H9 (cell line): ENCODE measurements around the gene KLHDC8A. TPM values are rescaled to one million over a fixed set of nuclear protein-coding genes. Genes with fewer than 3 reads are reported as not detected.
A peak's percentile ranks its signal among the peaks of the same experiment; 100 is the strongest.

ENCODE experiments used
- DNase-seq: peaks from one replicate; pipeline ENCODE4 v3.0.0-alpha.2; 2017
- H2AFZ ChIP-seq: one replicate; pipeline ENCODE4 v1.6.1; 2013; ENCODE audit warnings: mild to moderate bottlenecking, low read length, control low read depth, moderate library complexity
- H2AK5ac ChIP-seq: 2 replicates; pipeline ENCODE4 v1.6.1; 2013; ENCODE audit warnings: low read length, control low read depth, mixed read lengths; ENCODE audit not compliant: insufficient read length
- H2BK120ac ChIP-seq: one replicate; pipeline ENCODE4 v1.6.1; 2013; ENCODE audit warnings: low read depth, mild to moderate bottlenecking, low read length, control low read depth, inconsistent platforms; ENCODE audit not compliant: poor library complexity, severe bottlenecking
- H2BK12ac ChIP-seq: 2 replicates; pipeline ENCODE4 v1.6.1; 2013; ENCODE audit warnings: low read length, control low read depth, mixed read lengths, low read depth; ENCODE audit not compliant: insufficient read length
- H2BK15ac ChIP-seq: 2 replicates; pipeline ENCODE4 v1.6.1; 2013; ENCODE audit warnings: low read depth, low read length, control low read depth
- H2BK20ac ChIP-seq: one replicate; pipeline ENCODE4 v1.6.1; 2013; ENCODE audit warnings: low read depth, mild to moderate bottlenecking, low read length, control low read depth, inconsistent platforms; ENCODE audit not compliant: poor library complexity, severe bottlenecking
- H2BK5ac ChIP-seq: 2 replicates; pipeline ENCODE4 v1.6.1; 2013; ENCODE audit warnings: low read length, control low read depth, mixed read lengths; ENCODE audit not compliant: insufficient read length
- H3K14ac ChIP-seq: 2 replicates; pipeline ENCODE4 v1.6.1; 2013; ENCODE audit warnings: low read length, control low read depth; ENCODE audit not compliant: insufficient read depth
- H3K18ac ChIP-seq: 2 replicates; pipeline ENCODE4 v1.6.1; 2013; ENCODE audit warnings: low read depth, mild to moderate bottlenecking, mixed read lengths, low read length, control low read depth; ENCODE audit not compliant: insufficient read length
- H3K23ac ChIP-seq: 2 replicates; pipeline ENCODE4 v1.6.1; 2013; ENCODE audit warnings: low read length, control low read depth, mixed read lengths, low read depth; ENCODE audit not compliant: insufficient read length
- H3K23me2 ChIP-seq: 2 replicates; pipeline ENCODE4 v1.6.1; 2013; ENCODE audit warnings: low read depth, mild to moderate bottlenecking, mixed read lengths, low read length, control low read depth; ENCODE audit not compliant: insufficient read length, poor library complexity, severe bottlenecking
- H3K27ac ChIP-seq: 2 replicates; pipeline ENCODE4 v1.5.1; 2013; ENCODE audit warnings: low read length, control low read depth, mixed read lengths, low read depth; ENCODE audit not compliant: insufficient read length
- H3K27me3 ChIP-seq: 2 replicates; pipeline ENCODE4 v1.6.1; 2013; ENCODE audit warnings: low read length, control low read depth, inconsistent platforms; ENCODE audit not compliant: insufficient read depth
- H3K4ac ChIP-seq: 2 replicates; pipeline ENCODE4 v1.6.1; 2013; ENCODE audit warnings: low read depth, mild to moderate bottlenecking, control low read depth, inconsistent platforms, low read length, moderate library complexity
- H3K4me1 ChIP-seq: 2 replicates; pipeline ENCODE4 v1.6.1; 2013; ENCODE audit warnings: low read length, control low read depth, inconsistent platforms; ENCODE audit not compliant: insufficient read depth
- H3K4me2 ChIP-seq: 2 replicates; pipeline ENCODE4 v1.6.1; 2013; ENCODE audit warnings: low read length, control low read depth, mixed read lengths; ENCODE audit not compliant: insufficient read length, insufficient read depth
- H3K56ac ChIP-seq: 2 replicates; pipeline ENCODE4 v1.6.1; 2013; ENCODE audit warnings: low read depth, mild to moderate bottlenecking, mixed read lengths, low read length, control low read depth; ENCODE audit not compliant: insufficient read length
- H3K79me1 ChIP-seq: 2 replicates; pipeline ENCODE4 v1.6.1; 2013; ENCODE audit warnings: low read depth, mild to moderate bottlenecking, moderate library complexity, low read length, control low read depth, inconsistent platforms; ENCODE audit not compliant: insufficient read depth, poor library complexity, severe bottlenecking
- H3K79me2 ChIP-seq: 2 replicates; pipeline ENCODE4 v1.6.1; 2013; ENCODE audit warnings: low read length, control low read depth, inconsistent platforms; ENCODE audit not compliant: insufficient read depth
- H3K9ac ChIP-seq: 2 replicates; pipeline ENCODE4 v1.6.1; 2013; ENCODE audit warnings: low read length, control low read depth, mixed read lengths; ENCODE audit not compliant: insufficient read length; ENCODE audit errors: extremely low read depth
- H3K9me3 ChIP-seq: one replicate; pipeline ENCODE4 v1.6.1; 2013; ENCODE audit warnings: low read depth, low read length, inconsistent platforms; ENCODE audit not compliant: control insufficient read depth
- H3T11ph ChIP-seq: one replicate; pipeline ENCODE4 v1.6.1; 2013; ENCODE audit warnings: mild to moderate bottlenecking, low read length, control low read depth, inconsistent platforms
- H4K20me1 ChIP-seq: one replicate; pipeline ENCODE4 v1.6.1; 2013; ENCODE audit not compliant: control insufficient read depth, insufficient read length, insufficient read depth
- H4K5ac ChIP-seq: 2 replicates; pipeline ENCODE4 v1.6.1; 2013; ENCODE audit warnings: low read depth, mild to moderate bottlenecking, mixed read lengths, low read length, control low read depth; ENCODE audit not compliant: insufficient read length
- H4K8ac ChIP-seq: replicated peaks from 2 replicates; pipeline ENCODE4 v1.6.1; 2013; ENCODE audit warnings: low read length, control low read depth, mixed read lengths, low read depth; ENCODE audit not compliant: insufficient read length
- H4K91ac ChIP-seq: 2 replicates; pipeline ENCODE4 v1.6.1; 2013; ENCODE audit warnings: low read depth, mild to moderate bottlenecking, moderate library complexity, mixed read lengths, low read length, control low read depth; ENCODE audit not compliant: insufficient read length
- H3K27ac Mint-ChIP-seq, 3 experiments: 2 replicates in 2 of 3; 3 replicates in 1 of 3; pipeline ENCODE4 v1.8.0; 2020 to 2021; ENCODE audit warnings: mixed read lengths in 3 of 3, mild to moderate bottlenecking in 1 of 3, moderate library complexity in 1 of 3
- H3K27me3 Mint-ChIP-seq: 2 replicates; pipeline ENCODE4 v1.8.0; 2021; ENCODE audit warnings: low read depth, mild to moderate bottlenecking, moderate library complexity, mixed read lengths
- H3K36me3 Mint-ChIP-seq, 3 experiments: 2 replicates in 2 of 3; 3 replicates in 1 of 3; pipeline ENCODE4 v1.8.0; 2020 to 2021; ENCODE audit warnings: low read depth in 3 of 3, mixed read lengths in 3 of 3; ENCODE audit not compliant: insufficient read depth in 1 of 3
- H3K4me1 Mint-ChIP-seq, 2 experiments: 2 replicates each; pipeline ENCODE4 v1.8.0; 2020; ENCODE audit warnings: mixed read lengths in 2 of 2
- H3K4me3 Mint-ChIP-seq, 2 experiments: 2 replicates in 1 of 2; 3 replicates in 1 of 2; pipeline ENCODE4 v1.8.0; 2020 to 2021; ENCODE audit warnings: mild to moderate bottlenecking in 2 of 2, mixed read lengths in 2 of 2, moderate library complexity in 1 of 2
- H3K9me3 Mint-ChIP-seq, 2 experiments: 2 replicates in 1 of 2; 3 replicates in 1 of 2; pipeline ENCODE4 v1.8.0; 2020; ENCODE audit warnings: mild to moderate bottlenecking in 2 of 2, mixed read lengths in 2 of 2, moderate library complexity in 1 of 2
- CTCF ChIP-seq: fragments of 200-600 bp; sonication (generic); conservative IDR thresholded peaks from 3 replicates; pipeline ENCODE4 v1.8.0; 2021; ENCODE audit warnings: antibody characterized with exemption, mild to moderate bottlenecking
- WGBS: extraction: QIAGEN DNeasy Blood & Tissue Kit; methylation state at CpG from one replicate; pipeline ENCODE4 v1.1.7; 2013; ENCODE audit warnings: missing lambda C conversion rate, low lambda C conversion rate, mixed read lengths; ENCODE audit not compliant: insufficient read length; ENCODE audit errors: extremely low coverage; 5-methylcytosine and 5-hydroxymethylcytosine counted together
- total RNA-seq: library from RNA; stranded (reverse); gene quantifications from 2 replicates; pipeline ENCODE4 v1.2.1, GENCODE V29; 2021

KLHDC8A gene
- total RNA-seq, 1 experiment from 2014 or later, result 0.96 TPM

GRCh38 chr1:205373022-205373797 lies 16.5 kb upstream of the KLHDC8A start:
- Histone ChIP-seq H3K27ac (no peak overlapping the region), H3K23ac (no peak overlapping the region), H3K79me1 (no peaks in the 10 kb centered on the region), H3K14ac (no peak overlapping the region), H3K9me3 (no peaks in the 10 kb centered on the region), H3K79me2 (no peaks in the 10 kb centered on the region), H3K4ac (no peak overlapping the region), H3K9ac (no peak overlapping the region), H3K27me3 (no peaks in the 10 kb centered on the region), H2AK5ac (no peak overlapping the region), H2BK5ac (no peak overlapping the region), H2AFZ (no peak overlapping the region), H3K4me2 (no peak overlapping the region), H2BK20ac (no peak overlapping the region), H4K20me1 (no peaks in the 10 kb centered on the region), H2BK120ac (no peak overlapping the region), H3T11ph (no peak overlapping the region), H4K8ac (no peak overlapping the region), H3K4me1 (peaks cover 21% of the 10 kb centered on the region; the same call in 1 of the 2 replicates), H2BK12ac (no peak overlapping the region), H3K23me2 (no peaks in the 10 kb centered on the region), H4K5ac (no peak overlapping the region), H4K91ac (no peak overlapping the region), H2BK15ac (no peak overlapping the region), H3K56ac (no peak overlapping the region), H3K18ac (no peak overlapping the region)
- TF ChIP-seq CTCF, result no peak
- WGBS, result no CpG with 5 or more reads among the region's 9 CpGs
- Mint-ChIP-seq H3K4me1 (peaks cover 53 to 57% of the 10 kb centered on the region in 2 experiments), H3K36me3 (no peaks in the 10 kb centered on the region), H3K27me3 (peaks cover 10% of the 10 kb centered on the region), H3K9me3 (no peaks in the 10 kb centered on the region), H3K27ac (peak overlapping the region in 2 of 3 experiments; percentile 5 to 58; a peak in 3 of 7 replicates), H3K4me3 (peak overlapping the region; percentile 44 to 61; a peak in 4 of 5 replicates)
- no peak for DNase-seq
